A549 treated with Mapracorat at 1 μM for 4 hours (cell line): Measurements from ENCODE around the gene MSS51. TPM values are rescaled to one million over a fixed set of nuclear protein-coding genes. Genes with fewer than 3 reads are reported as not detected.

Experiments
- total RNA-seq: library from RNA; stranded (reverse); fragments of 200-300 nt; extraction: Qiagen RNA extraction; gene quantifications from 5 replicates; pipeline ENCODE4 v1.2.3, GENCODE V29; 2022

MSS51 gene
- 0.36 to 0.80 TPM (median 0.38 TPM) in 5 replicates for total RNA-seq

GRCh38 chr10:73433538-73433867 lies at the start of gene MSS51:
TSS of gene MSS51 (minus strand) at chr10:73433561. CDS start at chr10:73428284, 5,277 bp downstream.

GRCh38 chr10:73413528-73414229 lies 19.7 kb downstream of the MSS51 start, which contains the start of gene ANXA7:
TSS of gene ANXA7 (minus strand) at chr10:73414058. CDS start at chr10:73400856, 13,202 bp downstream.

Other genes with a start within 250 kb of the MSS51 start
- gene DNAJC9, start 186.3 kb downstream of the MSS51 start, total RNA-seq, result 50.2 to 51.9 TPM (median 50.7 TPM) in 5 replicates
- gene MRPS16, start 180.9 kb downstream of the MSS51 start, total RNA-seq, result 137 to 186 TPM (median 171 TPM) in 5 replicates
- 0.07 to 0.22 TPM (median 0.13 TPM) in 5 replicates for gene CFAP70, start 74.7 kb downstream of the MSS51 start, total RNA-seq
- gene ANXA7, start 19.5 kb downstream of the MSS51 start, total RNA-seq, result 107 to 114 TPM (median 113 TPM) in 5 replicates
- gene PPP3CB, start 62.5 kb upstream of the MSS51 start, total RNA-seq, result 15.1 to 17.5 TPM (median 16.3 TPM) in 5 replicates
- 7.9 to 13.2 TPM (median 11.5 TPM) in 5 replicates for gene USP54, start 157.8 kb upstream of the MSS51 start, total RNA-seq
- not detected in 5 replicates for gene MYOZ1, start 207.9 kb upstream of the MSS51 start, total RNA-seq
- not detected in 5 replicates for gene SYNPO2L, start 222.5 kb upstream of the MSS51 start, total RNA-seq